NCI-H345 (cell line): ENCODE measurements around the gene ZNF689.

Experiments
- DNase-seq: peaks from one replicate; lab custom pipeline; 2025; lab: John Stamatoyannopoulos, UW

Gene ZNF689

GRCh38 chr16:30562021-30562420, 48.2 kb downstream of the ZNF689 start:
- DNase-seq, result no peak

- DNase-seq, result peak; percentile 57
Measured at GRCh38 chr16:30561089-30561816, 48.9 kb downstream of the ZNF689 start.

- DNase-seq, result no peak
Measured at GRCh38 chr16:30559690-30560089, 50.5 kb downstream of the ZNF689 start.

- DNase-seq, result no peak
Measured at GRCh38 chr16:30558789-30559377, 51.3 kb downstream of the ZNF689 start.

GRCh38 chr16:30557957-30558788, 52.0 kb downstream of the ZNF689 start, which contains the start of gene ZNF764:
Gene ZNF764, minus strand, starts transcription at chr16:30558374. Its CDS starts 192 bp downstream, at chr16:30558182.
- DNase-seq, result peak; percentile 99

- DNase-seq, result no peak
Measured at GRCh38 chr16:30557707-30557956, 52.6 kb downstream of the ZNF689 start.

GRCh38 chr16:30556125-30556473, 54.1 kb downstream of the ZNF689 start:
- no peak for DNase-seq

GRCh38 chr16:30555315-30556124, 54.7 kb downstream of the ZNF689 start:
- no peak for DNase-seq

GRCh38 chr16:30554557-30555314, 55.5 kb downstream of the ZNF689 start:
- no peak for DNase-seq

- DNase-seq, result no peak
Measured at GRCh38 chr16:30553393-30553899, 56.7 kb downstream of the ZNF689 start.

- no peak for DNase-seq
Measured at GRCh38 chr16:30552956-30553355, 57.2 kb downstream of the ZNF689 start.
